NCI-H446 treated with DMSO at 0.1 percent for 48 hours (cell line): ENCODE results near the gene FAM111B.

Source experiments
- DNase-seq: peaks from one replicate; lab custom pipeline; 2025; lab: John Stamatoyannopoulos, UW

Gene FAM111B

GRCh38 chr11:59158206-59159068, 51.4 kb downstream of the FAM111B start:
- DNase-seq: peak; percentile 50

GRCh38 chr11:59164028-59164427, 57.0 kb downstream of the FAM111B start:
- no peak for DNase-seq

- DNase-seq: peak; percentile 82
These were observed 64.7 kb downstream of the FAM111B start, which contains the start of gene DTX4 for GRCh38 chr11:59171508-59172322. Gene DTX4, plus strand, starts transcription at chr11:59172132. Its CDS starts 464 bp downstream, at chr11:59172596.

DNA sequence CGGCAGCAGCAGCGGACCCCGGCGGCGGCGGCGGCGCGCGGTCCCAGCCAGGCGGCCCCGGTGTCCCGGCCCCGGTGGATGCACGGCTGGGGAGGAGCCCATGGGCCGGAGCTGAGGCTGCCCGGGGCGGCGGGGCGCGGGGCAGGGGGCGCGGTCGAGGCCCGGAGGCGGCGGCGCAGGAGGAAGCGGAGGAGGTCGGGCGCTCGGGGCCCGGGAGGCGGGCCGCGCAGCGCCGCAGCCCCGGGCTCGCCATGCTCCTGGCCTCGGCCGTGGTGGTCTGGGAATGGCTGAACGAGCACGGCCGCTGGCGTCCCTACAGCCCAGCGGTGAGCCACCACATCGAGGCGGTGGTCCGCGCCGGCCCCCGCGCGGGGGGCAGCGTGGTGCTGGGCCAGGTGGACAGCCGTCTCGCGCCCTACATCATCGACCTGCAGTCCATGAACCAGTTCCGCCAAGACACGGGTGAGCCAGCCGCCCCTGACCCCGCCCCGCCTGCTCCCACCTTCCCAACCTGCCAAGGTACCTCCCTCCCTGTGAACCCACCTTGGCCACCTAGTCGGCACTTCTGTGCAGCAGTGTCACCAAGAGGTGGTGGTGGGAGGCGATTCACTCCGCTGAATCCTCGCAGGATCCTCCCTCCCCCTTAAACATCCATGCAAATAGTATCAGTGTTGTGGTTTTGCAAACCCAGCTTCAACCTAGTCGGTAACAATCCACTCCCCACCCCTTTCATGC, 65.5 kb downstream of the FAM111B start:
- no peak for DNase-seq

- DNase-seq: no peak
These were observed 66.3 kb downstream of the FAM111B start for GRCh38 chr11:59173080-59173963.

DNA sequence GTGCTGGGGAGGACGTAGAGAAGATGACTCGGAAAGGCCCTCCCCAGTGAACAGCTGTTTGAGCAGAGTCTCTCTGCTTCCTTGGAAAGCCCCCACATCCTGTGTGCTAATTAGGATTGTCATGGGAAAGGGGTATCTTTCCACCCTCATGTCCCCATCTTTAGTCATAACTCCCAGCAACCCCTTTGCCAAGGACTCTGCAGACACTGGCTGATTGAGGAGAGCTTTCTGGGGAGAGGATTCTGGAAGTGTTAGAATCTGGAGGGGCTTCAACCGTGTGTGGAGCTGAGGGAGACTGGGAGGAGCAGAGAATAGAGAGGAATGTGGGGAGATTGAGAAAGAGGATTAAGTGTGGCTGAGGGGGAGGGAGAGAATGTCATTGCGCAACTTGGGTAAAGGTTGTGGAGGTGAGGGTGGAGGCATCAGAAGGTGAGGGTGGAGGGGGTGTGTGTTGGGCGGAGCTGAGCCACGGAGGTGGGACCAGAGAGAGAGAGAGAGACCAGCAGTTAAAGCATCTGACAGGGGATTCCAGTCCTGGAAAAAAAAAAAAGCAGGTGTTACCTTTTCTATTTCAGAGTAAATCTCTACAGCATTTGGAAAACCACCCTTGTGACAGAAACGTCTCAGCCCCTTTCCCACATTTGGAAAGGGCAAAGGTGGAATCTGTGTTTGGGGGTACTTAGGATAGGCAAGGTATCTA, 67.1 kb downstream of the FAM111B start:
- DNase-seq: no peak

DNA sequence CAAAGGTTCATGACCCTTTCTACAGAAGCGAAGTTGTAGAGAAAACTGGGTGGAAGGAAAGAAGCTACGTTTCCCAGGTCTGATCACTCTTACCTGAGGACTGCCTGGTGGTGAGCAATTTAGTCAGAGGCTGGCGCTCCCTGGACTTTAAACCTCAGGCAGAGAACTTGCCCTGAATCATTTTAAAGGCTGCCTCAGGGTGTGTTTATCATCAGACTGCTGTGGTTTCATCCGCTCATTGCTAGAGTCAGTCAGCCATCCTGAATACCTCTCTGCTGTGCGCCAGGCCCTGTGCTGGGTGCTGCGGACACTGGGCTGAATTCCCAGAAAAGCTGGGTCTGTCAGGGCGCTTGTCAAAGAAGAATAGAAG, 67.6 kb downstream of the FAM111B start:
- DNase-seq: no peak

- DNase-seq: no peak
These were observed 68.1 kb downstream of the FAM111B start for GRCh38 chr11:59175091-59175501.

DNA sequence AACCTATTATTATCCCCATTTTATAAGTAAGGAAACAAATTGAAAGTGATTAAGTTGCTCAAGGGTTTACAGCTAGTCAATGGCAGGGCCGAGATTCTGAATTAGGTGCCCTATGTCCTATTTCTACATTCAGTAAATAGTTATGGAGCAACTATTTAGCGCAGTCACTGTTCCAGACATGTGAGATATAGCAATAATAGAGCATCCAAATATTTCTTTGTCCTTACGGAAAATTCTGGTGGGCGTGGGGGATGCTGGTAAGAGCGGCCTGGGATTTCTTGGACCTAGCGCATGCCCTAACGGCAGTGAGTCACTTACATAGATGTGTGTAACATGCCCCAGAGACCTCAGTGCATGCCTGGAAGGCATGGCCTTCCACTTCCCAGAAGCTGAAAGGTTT, 69.3 kb downstream of the FAM111B start:
- no peak for DNase-seq
